K562 (cell line): ENCODE results near the gene ROM1. TPM values are rescaled to one million over a fixed set of nuclear protein-coding genes. Genes with fewer than 3 reads are reported as not detected.

Experiments
- ATAC-seq: fragments of 200-7000 bp; cut with Tn5 transposase; 3 replicates; pipeline ENCODE4 v1.9.1; 2020; ENCODE audit warnings: moderate library complexity
- BruUV-seq: library from RNA; stranded (reverse); fragments of 400-500 nt; replicated peaks from 2 replicates; lab custom pipeline; 2021; lab: Mats Ljungman, UMichigan
- CTCF ChIA-PET: fragments of 300-600 bp; formaldehyde crosslinking; extraction: SDS; loops from one replicate; lab custom pipeline; 2021; ENCODE audit warnings: low intra/inter-chr PET ratio; lab: Yijun Ruan, JAX
- POLR2A ChIA-PET: fragments of 300-600, 350-650 bp; sonication (Branson Sonifier 250); formaldehyde crosslinking; extraction: SDS; loops from one replicate; lab custom pipeline; 2021; ENCODE audit warnings: antibody characterized with exemption, inconsistent platforms; lab: Yijun Ruan, JAX
- DNase-seq, 4 experiments: peaks; one replicate each; pipeline versions ENCODE4 v3.0.0 to v3.0.0-alpha.2; 2011 to 2018; ENCODE audit warnings: low spot score in 3 of 4, mixed read lengths in 3 of 4; ENCODE audit errors: extremely low read depth in 1 of 4
- FAIRE-seq: peaks from 2 replicates; lab custom pipeline; 2011; peaks lifted over from hg19 to GRCh38; lab: Jason Lieb, UNC
- H2AFZ ChIP-seq: 2 replicates; pipeline ENCODE4 v1.6.0; 2011; ENCODE audit warnings: low read depth, low read length, control low read depth, inconsistent platforms
- H3K27ac ChIP-seq: fragments of 200-600 bp; 3 replicates; pipeline ENCODE4 v1.8.0; 2011; ENCODE audit warnings: low read depth, mild to moderate bottlenecking, control low read depth, inconsistent platforms, low read length, moderate library complexity, mixed read lengths; ENCODE audit errors: extremely low read depth
- H3K27me3 ChIP-seq, 2 experiments: fragments of 300-600 bp in 1 of 2; 2 replicates in 1 of 2; 3 replicates in 1 of 2; pipeline versions ENCODE4 v1.6.0 to v1.8.0; 2011; ENCODE audit warnings: inconsistent platforms in 2 of 2, low read length in 2 of 2, mild to moderate bottlenecking in 1 of 2, mixed read lengths in 1 of 2, moderate library complexity in 1 of 2; ENCODE audit not compliant: control insufficient read depth in 2 of 2, insufficient read depth in 2 of 2
- H3K36me3 ChIP-seq: fragments of 300-600 bp; 3 replicates; pipeline ENCODE4 v1.8.0; 2011; ENCODE audit warnings: mild to moderate bottlenecking, low read length, inconsistent platforms; ENCODE audit not compliant: control insufficient read depth, insufficient read depth
- H3K4me1 ChIP-seq, 2 experiments: fragments of 200-600 bp in 1 of 2; replicated peaks in 1 of 2; 2 replicates in 1 of 2; 3 replicates in 1 of 2; pipeline versions ENCODE4 v1.5.1 to v1.8.0; 2011; ENCODE audit warnings: inconsistent platforms in 2 of 2, low read length in 2 of 2, mild to moderate bottlenecking in 1 of 2, mixed read lengths in 1 of 2, moderate library complexity in 1 of 2; ENCODE audit not compliant: control insufficient read depth in 2 of 2, insufficient read depth in 2 of 2
- H3K4me2 ChIP-seq: 2 replicates; pipeline ENCODE4 v1.6.1; 2011; ENCODE audit warnings: low read length, control low read depth, inconsistent platforms, mixed read lengths; ENCODE audit not compliant: insufficient read depth
- H3K4me3 ChIP-seq: fragments of 200-600 bp; sonication (generic), shearing (Covaris generic); 2 replicates; pipeline ENCODE4 v1.5.1; 2016; ENCODE audit warnings: control low read depth, inconsistent platforms
- H3K79me2 ChIP-seq: fragments of 200-600 bp; 3 replicates; pipeline ENCODE4 v1.8.0; 2011; ENCODE audit warnings: low read length, inconsistent platforms; ENCODE audit not compliant: control insufficient read depth, insufficient read depth
- H3K9ac ChIP-seq, 2 experiments: 2 replicates each; pipeline versions ENCODE4 v1.6.0 to v1.6.1; 2011; ENCODE audit warnings: low read depth in 2 of 2, low read length in 2 of 2, control low read depth in 1 of 2, inconsistent platforms in 1 of 2, mild to moderate bottlenecking in 1 of 2, mixed read lengths in 1 of 2; ENCODE audit not compliant: insufficient read depth in 1 of 2
- H3K9me1 ChIP-seq: one replicate; pipeline ENCODE4 v1.6.0; 2011; ENCODE audit warnings: inconsistent platforms, mild to moderate bottlenecking, low read length, moderate library complexity; ENCODE audit not compliant: control insufficient read depth, insufficient read depth
- H3K9me3 ChIP-seq: replicated peaks from 2 replicates; pipeline ENCODE4 v1.5.1; 2011; ENCODE audit warnings: low read depth, low read length, inconsistent platforms; ENCODE audit not compliant: control insufficient read depth, insufficient read depth
- H4K20me1 ChIP-seq: replicated peaks from 2 replicates; pipeline ENCODE4 v1.6.1; 2011; ENCODE audit warnings: low read length, inconsistent platforms, mixed read lengths; ENCODE audit not compliant: control insufficient read depth, insufficient read depth
- FOS ChIP-seq: IDR thresholded peaks from 3 replicates; pipeline ENCODE4 v1.6.1; 2011; ENCODE audit not compliant: insufficient read length; ENCODE audit errors: extremely low read depth
- GTF2E2 ChIP-seq: fragments of 200-800 bp; sonication (Bioruptor generic); IDR thresholded peaks from 2 replicates; pipeline ENCODE4 v1.6.1; 2016; ENCODE audit warnings: missing genetic modification characterization, missing compliant biosample characterization
- HDAC1 ChIP-seq, 2 experiments: fragments of 450-650 bp; IDR thresholded peaks; 2 replicates each; pipeline ENCODE4 v1.6.1; 2016 to 2017; ENCODE audit warnings: inconsistent platforms in 1 of 2, mild to moderate bottlenecking in 1 of 2, moderate library complexity in 1 of 2
- IFI16 ChIP-seq: fragments of 250-450 bp; sonication (Bioruptor Pico); IDR thresholded peaks from 2 replicates; pipeline ENCODE4 v2.1.2; 2022; ENCODE audit warnings: mild to moderate bottlenecking, inconsistent platforms
- KAT7 ChIP-seq: sonication (generic); formaldehyde crosslinking; IDR thresholded peaks from 2 replicates; pipeline ENCODE4 v1.8.0; 2022; ENCODE audit warnings: missing genetic modification reagents, mild to moderate bottlenecking, borderline replicate concordance
- MITF ChIP-seq: IDR thresholded peaks from 2 replicates; pipeline ENCODE4 v1.6.1; 2014; ENCODE audit warnings: antibody characterized with exemption
- NFE2L1 ChIP-seq: fragments of 450-650 bp; IDR thresholded peaks from 2 replicates; pipeline ENCODE4 v1.6.1; 2016; ENCODE audit warnings: missing genetic modification characterization, low read depth, mild to moderate bottlenecking, missing compliant biosample characterization, moderate library complexity, borderline replicate concordance
- NR0B1 ChIP-seq: fragments of 450-650 bp; IDR thresholded peaks from one replicate; pipeline ENCODE4 v1.6.1; 2018; ENCODE audit warnings: mild to moderate bottlenecking, moderate library complexity; ENCODE audit not compliant: partially characterized antibody
- NR2F6 ChIP-seq: fragments of 450-650 bp; formaldehyde crosslinking; IDR thresholded peaks from 2 replicates; pipeline ENCODE4 v1.4.0; 2020; ENCODE audit warnings: mild to moderate bottlenecking
- OTX1 ChIP-seq: fragments of 450-650 bp; formaldehyde crosslinking; IDR thresholded peaks from 2 replicates; pipeline ENCODE4 v1.4.0; 2022; ENCODE audit warnings: mild to moderate bottlenecking
- RBM14 ChIP-seq: fragments of 200-400 bp; formaldehyde crosslinking; IDR thresholded peaks from 2 replicates; pipeline ENCODE4 v1.6.1; 2018; ENCODE audit warnings: low read depth, mild to moderate bottlenecking, low read length, moderate library complexity, borderline replicate concordance; ENCODE audit not compliant: insufficient read depth
- RCOR1 ChIP-seq, 2 experiments: IDR thresholded peaks; 2 replicates each; pipeline ENCODE4 v1.6.1; 2012; ENCODE audit warnings: low read depth in 2 of 2, low read length in 2 of 2, borderline replicate concordance in 1 of 2, improper control_type of control experiment in 1 of 2
- ZHX1 ChIP-seq: fragments of 150-350 bp; conservative IDR thresholded peaks from 2 replicates; pipeline ENCODE4 v1.6.1; 2014; ENCODE audit warnings: low read length
- ZNF232 ChIP-seq: sonication (generic); formaldehyde crosslinking; IDR thresholded peaks from 2 replicates; pipeline ENCODE4 v1.8.0; 2022; ENCODE audit warnings: mild to moderate bottlenecking, missing genetic modification reagents
- ZNF57 ChIP-seq: fragments of 450-650 bp; formaldehyde crosslinking; IDR thresholded peaks from 2 replicates; pipeline ENCODE4 v1.4.0; 2020; ENCODE audit warnings: mild to moderate bottlenecking, moderate library complexity
- ZNF644 ChIP-seq: fragments of 200-800 bp; sonication (Bioruptor generic); IDR thresholded peaks from 2 replicates; pipeline ENCODE4 v1.6.1; 2016; ENCODE audit warnings: low read depth, missing genetic modification characterization, missing compliant biosample characterization
- ZNF707 ChIP-seq: fragments of 250-450 bp; sonication (Bioruptor Pico); conservative IDR thresholded peaks from 2 replicates; pipeline ENCODE4 v1.8.0; 2022; ENCODE audit warnings: inconsistent platforms, mild to moderate bottlenecking, moderate library complexity
- WGBS: fragments of 100-300 bp; shearing (Covaris generic); methylation state at CpG from one replicate; pipeline ENCODE4 v1.1.6; 2016; ENCODE audit warnings: low coverage, mixed read lengths; ENCODE audit not compliant: insufficient coverage; ENCODE audit errors: missing lambda C conversion rate; 5-methylcytosine and 5-hydroxymethylcytosine counted together
- in situ Hi-C: fragments of 300-500 bp; cut with MboI; formaldehyde crosslinking; loops from 4 replicates; pipeline ENCODE4 v1.15.0; 2018; ENCODE audit warnings: inconsistent platforms, mixed read lengths
- intact Hi-C: fragments of 100-400 bp; cut with micrococcal nuclease; formaldehyde crosslinking; loops from 2 replicates; pipeline ENCODE4 v1.14.2; 2022
- polyA plus RNA-seq, 8 experiments: library from polyadenylated mRNA; depleted of rRNA in 4 of 8; stranded (reverse) in 5 of 8; unstranded in 3 of 8; fragments of >200 nt; fragmentation: Nextera tagmentation in 2 of 8; fragmentation: Illumina TruSeq in 1 of 8; extraction: Ambion mirVana in 2 of 8; extraction: Trizol in 1 of 8; gene quantifications; 2 replicates each; pipeline versions ENCODE4 v1.2.1 to v1.2.3, GENCODE V29; 2011 to 2014; ENCODE audit warnings: inconsistent platforms in 1 of 8, missing spikeins in 1 of 8
- total RNA-seq, 7 experiments: library from RNA; depleted of rRNA in 6 of 7; stranded (reverse); fragments of >200 nt in 6 of 7; fragmentation: Illumina TruSeq in 2 of 7; extraction: Trizol in 2 of 7; gene quantifications; 2 replicates each; pipeline versions ENCODE4 v1.2.1 to v1.2.3, GENCODE V29; 2011 to 2021; ENCODE audit warnings: low replicate concordance in 1 of 7

ROM1 gene
- total and polyA plus RNA-seq, 9 of the 15 experiments (the other 6 are each of a cell fraction or from before 2014, with no cell fraction given) = 0.75 to 4.0 (median 2.6) TPM

- Histone ChIP-seq H3K27ac (no peak overlapping the region), H3K27me3 (no peaks in the 10 kb centered on the region), H3K9ac (peak overlapping the region in 1 of 2 experiments; percentile 71; a peak in 2 of 4 replicates), H3K4me3 (no peak overlapping the region), H3K9me1 (no peaks in the 10 kb centered on the region), H3K9me3 (no peaks in the 10 kb centered on the region), H3K79me2 (peaks cover 21% of the 10 kb centered on the region), H3K4me2 (no peak overlapping the region), H3K4me1 (peaks cover 4 to 51% of the 10 kb centered on the region in 2 experiments; a peak in 4 of 5 replicates), H3K36me3 (peaks cover 74% of the 10 kb centered on the region; the same call in 2 of the 3 replicates), H4K20me1 (no peaks in the 10 kb centered on the region), H2AFZ (no peak overlapping the region)
- POLR2A ChIA-PET = interaction anchor here (0.6 to 1.6 kb wide), 3 partner anchors 13 to 1689 kb away, joined by 3 to 7 read pairs (median 4); no protein-coding TSS in a partner anchor
- DNase-seq (no peak), FAIRE-seq (no peak), ATAC-seq (no peak)
- no peak for TF ChIP-seq ZNF707 (CRISPR knock-in tag)
- no peak for TF ChIP-seq GTF2E2 (tag)
- no peak for TF ChIP-seq OTX1 (CRISPR knock-in tag)
- no peak for TF ChIP-seq ZNF57 (CRISPR knock-in tag)
- no peak for TF ChIP-seq MITF
- TF ChIP-seq NR2F6 (CRISPR knock-in tag) = no peak
- TF ChIP-seq RBM14 = no peak
- TF ChIP-seq NR0B1 = no peak
- no peak for TF ChIP-seq HDAC1 (IDR thresholded peaks at IDR 0.05)
- TF ChIP-seq ZHX1 = no peak
- no peak for TF ChIP-seq ZNF232
- no peak for TF ChIP-seq NFE2L1 (tag)
- TF ChIP-seq IFI16 (CRISPR knock-in tag) = no peak
- no peak for TF ChIP-seq ZNF644 (tag)
- TF ChIP-seq RCOR1 (IDR thresholded peaks at IDR 0.05; ENCODE audit: borderline replicate concordance in 1 of 2, low read depth in 2 of 2, low read length in 2 of 2) = no peak
- no peak for TF ChIP-seq FOS
- TF ChIP-seq KAT7 (CRISPR knock-in tag) = no peak
- BruUV-seq = no TSS peak
- CTCF ChIA-PET = no interaction called here
- intact Hi-C loops (no loop called here), in situ Hi-C loops (no loop called here)
- 94% methylated on average over 6 of the region's 6 CpGs for WGBS
Measured at GRCh38 chr11:62605467-62605866, 7.6 kb upstream of the ROM1 start.
